HepG2 (cell line): ENCODE results near the gene HIPK2. TPM values are rescaled to one million over a fixed set of nuclear protein-coding genes. Genes with fewer than 3 reads are reported as not detected.

Source experiments
- FOXO1 ChIP-seq: sonication (generic); formaldehyde crosslinking; IDR thresholded peaks from 2 replicates; pipeline ENCODE4 v1.4.0; 2020; ENCODE audit warnings: missing genetic modification reagents
- GATAD2A ChIP-seq: IDR thresholded peaks from 2 replicates; pipeline ENCODE4 v1.6.1; 2016
- MED1 ChIP-seq: sonication (generic); formaldehyde crosslinking; IDR thresholded peaks from 2 replicates; pipeline ENCODE4 v1.4.0; 2020; ENCODE audit warnings: missing genetic modification reagents
- MYC ChIP-seq: sonication (generic); formaldehyde crosslinking; IDR thresholded peaks from 2 replicates; pipeline ENCODE4 v1.9.0; 2021; ENCODE audit warnings: missing genetic modification reagents, borderline replicate concordance
- NCOR1 ChIP-seq: fragments of 200-600 bp; sonication (generic); IDR thresholded peaks from 2 replicates; pipeline ENCODE4 v1.7.0; 2017; ENCODE audit warnings: antibody characterized with exemption, low read length, borderline replicate concordance
- RCOR2 ChIP-seq: IDR thresholded peaks from 2 replicates; pipeline ENCODE4 v1.6.1; 2016; ENCODE audit warnings: missing biosample characterization, missing genetic modification reagents
- REST ChIP-seq, 2 experiments: IDR thresholded peaks; 2 replicates each; pipeline ENCODE4 v1.6.1; 2011 to 2012; ENCODE audit warnings: low read length in 2 of 2, borderline replicate concordance in 1 of 2, low read depth in 1 of 2, mild to moderate bottlenecking in 1 of 2, moderate library complexity in 1 of 2
- THYN1 ChIP-seq: sonication (generic); formaldehyde crosslinking; IDR thresholded peaks from 2 replicates; pipeline ENCODE4 v1.8.1; 2023; ENCODE audit warnings: low read depth, mild to moderate bottlenecking, moderate library complexity, missing genetic modification reagents, borderline replicate concordance
- ZGPAT ChIP-seq: IDR thresholded peaks from 2 replicates; pipeline ENCODE4 v1.6.1; 2016; ENCODE audit warnings: mild to moderate bottlenecking
- ZNF503 ChIP-seq: sonication (generic); formaldehyde crosslinking; IDR thresholded peaks from 2 replicates; pipeline ENCODE4 v1.4.0; 2020; ENCODE audit warnings: missing genetic modification reagents
- ZNF567 ChIP-seq: sonication (generic); formaldehyde crosslinking; IDR thresholded peaks from 2 replicates; pipeline ENCODE4 v1.8.1; 2023; ENCODE audit warnings: mild to moderate bottlenecking, missing genetic modification reagents, borderline replicate concordance
- ZNF577 ChIP-seq: sonication (generic); formaldehyde crosslinking; IDR thresholded peaks from 2 replicates; pipeline ENCODE4 v1.4.0; 2020; ENCODE audit warnings: mild to moderate bottlenecking, low read depth, missing genetic modification reagents, borderline replicate concordance
- ZNF644 ChIP-seq: IDR thresholded peaks from 2 replicates; pipeline ENCODE4 v1.6.1; 2016; ENCODE audit warnings: low read depth
- ZNF646 ChIP-seq: sonication (generic); formaldehyde crosslinking; IDR thresholded peaks from 2 replicates; pipeline ENCODE4 v1.9.0; 2021; ENCODE audit warnings: mild to moderate bottlenecking, missing genetic modification reagents
- polyA plus RNA-seq, 8 experiments: library from polyadenylated mRNA; depleted of rRNA in 3 of 8; stranded (reverse) in 7 of 8; unstranded in 1 of 8; fragments of >200 nt; fragmentation: Illumina TruSeq in 4 of 8; extraction: Trizol in 4 of 8; gene quantifications; 2 replicates each; pipeline versions ENCODE4 v1.2.1 to v1.2.3, GENCODE V29; 2011 to 2016; ENCODE audit warnings: low read depth in 4 of 8, missing spikeins in 1 of 8, mixed read lengths in 1 of 8; ENCODE audit not compliant: insufficient read depth in 1 of 8
- total RNA-seq, 5 experiments: library from RNA; depleted of rRNA; stranded (reverse); fragments of >200 nt; fragmentation: Illumina TruSeq; extraction: Trizol; gene quantifications; 2 replicates each; pipeline ENCODE4 v1.2.3, GENCODE V29; 2016; ENCODE audit warnings: low read depth in 1 of 5

HIPK2 gene
- total and polyA plus RNA-seq, 2 of the 13 experiments (the other 11 are each of a cell fraction or from before 2014, with no cell fraction given), result 14.4 to 20.2 TPM

GRCh38 chr7:139660317-139661042, 117.3 kb downstream of the HIPK2 start (continued):
- TF ChIP-seq REST (IDR thresholded peaks at IDR 0.05; ENCODE audit: borderline replicate concordance in 1 of 2, low read depth in 1 of 2, low read length in 2 of 2), result 0 out of 4 replicates have a peak, but pooled peaks of 1 of the 2 experiments have one; percentile 12
- TF ChIP-seq ZGPAT (CRISPR knock-in tag), result peak; percentile 81; the same call in 1 of the 2 replicates
- 0 out of 2 replicates have a peak, but pooled peaks have one; percentile 34 for TF ChIP-seq NCOR1
- peak; percentile 37; the same call in 1 of the 2 replicates for TF ChIP-seq ZNF503 (CRISPR knock-in tag)
- no peak for TF ChIP-seq ZNF577
- TF ChIP-seq ZNF646 (CRISPR knock-in tag), result no peak
- TF ChIP-seq GATAD2A (CRISPR knock-in tag), result peak; percentile 82
- TF ChIP-seq MYC (CRISPR knock-in tag), result peak; percentile 30; the same call in 1 of the 2 replicates
- TF ChIP-seq ZNF644, result peak; percentile 67; the same call in 1 of the 2 replicates
- peak; percentile 72; the same call in 1 of the 2 replicates for TF ChIP-seq RCOR2 (CRISPR knock-in tag)
- 0 out of 2 replicates have a peak, but pooled peaks have one; percentile 50 for TF ChIP-seq THYN1 (CRISPR knock-in tag)
- TF ChIP-seq ZNF567 (CRISPR knock-in tag), result no peak
- TF ChIP-seq MED1 (CRISPR knock-in tag), result peak; percentile 66; the same call in 1 of the 2 replicates
- peak; percentile 25; the same call in 1 of the 2 replicates for TF ChIP-seq FOXO1
